ENCODE data around the gene ZFYVE26. TPM values are rescaled to one million over a fixed set of nuclear protein-coding genes. Genes with fewer than 3 reads are reported as not detected.
"Not testable (repeated sequence)": the region's sequence is repeated elsewhere in the genome, so short reads cannot be mapped to it uniquely, and the experiment has no call there.

ZFYVE26 gene
- total and polyA plus RNA-seq, 5 experiments from 2014 or later = 2.7 to 40.5 (median 3.7) TPM

DNA sequence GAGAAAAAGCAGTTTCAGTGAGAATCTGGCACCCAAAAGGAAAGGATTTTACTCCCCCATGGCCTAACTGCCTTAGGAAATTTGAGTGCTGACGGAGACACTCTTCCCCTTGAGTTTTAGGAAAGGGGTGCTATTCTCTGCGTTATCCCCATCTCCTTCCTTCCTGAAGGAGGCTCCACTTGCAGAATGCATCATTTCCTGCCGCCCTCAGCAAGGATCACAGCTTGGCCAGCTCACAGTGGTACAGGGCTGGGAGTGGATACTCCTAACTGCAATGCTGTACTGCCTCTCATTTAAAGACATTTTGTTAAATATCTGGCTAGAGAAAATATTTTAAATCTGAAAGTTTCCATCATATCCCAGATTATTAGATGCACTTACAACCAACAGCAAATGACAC lies 81.7 kb downstream of the ZFYVE26 start:
- H3K4me1 Mint-ChIP-seq = no peaks in the 10 kb centered on the region
- H3K27ac Mint-ChIP-seq = no peak overlapping the region
- no peak for DNase-seq

DNA sequence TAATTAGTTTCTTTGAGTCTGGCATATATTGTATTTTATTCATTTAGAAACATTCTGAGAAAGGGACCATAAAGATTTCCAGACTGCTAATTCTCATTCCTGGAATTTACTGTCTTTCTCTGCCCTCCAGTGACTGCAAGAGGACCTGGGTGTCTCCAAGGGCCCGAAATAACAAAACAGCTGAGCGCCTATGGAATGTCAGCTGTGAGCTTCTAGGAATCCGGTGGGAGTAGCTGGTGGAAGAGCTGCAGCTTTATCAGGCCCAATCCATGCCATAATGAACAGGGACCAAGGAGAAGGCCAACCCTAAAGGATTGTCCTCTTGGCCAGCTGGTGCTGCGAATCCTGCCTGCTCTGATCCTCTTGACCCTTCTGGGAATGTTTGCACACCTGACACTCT lies 82.8 kb downstream of the ZFYVE26 start:
- no peaks in the 10 kb centered on the region for H3K9me3 Mint-ChIP-seq
- peaks cover 0 to 2% (median 0%) of the 10 kb centered on the region in 3 donors for H3K36me3 Mint-ChIP-seq
- peak overlapping the region in 1 of 10 donors; percentile 60 for H3K27ac Mint-ChIP-seq
- no peak for ATAC-seq
- H3K4me3 Mint-ChIP-seq = no peak overlapping the region
- no peak for DNase-seq
- H3K27me3 Mint-ChIP-seq = no peaks in the 10 kb centered on the region
- POLR2A ChIA-PET = no interaction called here
- no peaks in the 10 kb centered on the region for H3K4me1 Mint-ChIP-seq

More for the DNA sequence above, 81.7 kb downstream of the ZFYVE26 start:
- ATAC-seq = no peak
- Mint-ChIP-seq H3K9me3 (no peaks in the 10 kb centered on the region), H3K4me3 (no peak overlapping the region), H3K27me3 (no peaks in the 10 kb centered on the region), H3K36me3 (peaks cover 0 to 2% (median 0%) of the 10 kb centered on the region in 3 donors)
- POLR2A ChIA-PET = no interaction called here

DNA sequence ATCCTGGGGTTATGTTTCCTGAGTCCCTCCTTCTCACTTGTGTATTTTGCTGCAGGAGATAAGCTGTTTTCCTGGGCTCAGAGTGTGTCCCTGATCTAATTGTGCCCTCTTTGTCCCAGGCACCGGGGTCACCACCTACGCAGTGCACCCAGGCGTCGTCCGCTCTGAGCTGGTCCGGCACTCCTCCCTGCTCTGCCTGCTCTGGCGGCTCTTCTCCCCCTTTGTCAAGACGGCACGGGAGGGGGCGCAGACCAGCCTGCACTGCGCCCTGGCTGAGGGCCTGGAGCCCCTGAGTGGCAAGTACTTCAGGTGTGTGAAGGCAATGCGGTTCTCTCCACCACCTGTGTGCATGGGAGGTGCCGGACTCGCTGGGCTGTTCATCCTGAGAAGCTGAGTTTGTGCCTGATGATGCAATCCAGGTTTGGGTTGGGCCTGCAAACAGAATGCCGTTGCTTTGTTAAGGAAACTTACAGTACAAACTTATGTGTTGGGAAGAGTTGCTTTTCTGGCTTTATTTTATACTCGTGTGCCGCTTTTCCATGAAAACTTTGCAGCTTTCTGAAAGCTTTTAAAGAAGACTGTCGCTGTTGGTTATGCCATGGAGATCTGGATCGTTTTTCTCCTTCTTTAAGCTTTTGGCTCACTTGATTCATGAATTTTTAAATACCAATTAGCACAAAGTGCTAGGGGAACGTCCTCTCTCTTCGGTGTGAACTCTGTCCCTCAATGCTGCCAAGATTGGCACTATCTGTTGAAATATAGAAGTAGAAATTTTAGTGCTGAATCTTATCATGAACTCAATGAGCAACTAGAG lies 87.1 kb downstream of the ZFYVE26 start:
- Mint-ChIP-seq H3K4me1 (no peaks in the 10 kb centered on the region), H3K9me3 (peaks cover 0 to 2% (median 0%) of the 10 kb centered on the region in 9 donors), H3K27ac (no peak overlapping the region), H3K36me3 (no peaks in the 10 kb centered on the region), H3K27me3 (peaks cover 4 to 23% (median 18%) of the 10 kb centered on the region in 5 donors), H3K4me3 (no peak overlapping the region)
- POLR2A ChIA-PET = no interaction called here
- DNase-seq (no peak), ATAC-seq (no peak)

DNA sequence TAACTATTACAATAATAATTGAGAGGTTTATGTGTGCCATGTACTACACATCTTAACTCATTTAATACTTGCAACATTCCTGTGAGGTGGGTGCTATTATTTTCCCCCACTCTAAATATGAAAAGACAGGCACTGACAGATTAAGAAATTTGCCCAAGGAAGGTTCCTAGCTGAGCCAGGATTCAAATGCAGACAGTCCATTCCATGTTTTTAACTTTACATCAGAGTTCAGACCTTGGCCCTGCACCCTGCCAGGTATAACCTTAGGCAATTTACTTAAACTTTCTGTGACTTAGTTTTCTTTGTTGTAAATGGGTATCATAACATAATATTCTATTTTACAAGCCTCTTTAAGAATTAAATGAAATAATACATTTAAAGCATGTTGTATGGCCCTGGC lies 88.1 kb downstream of the ZFYVE26 start:
- Mint-ChIP-seq H3K4me3 (no peak overlapping the region), H3K27ac (no peak overlapping the region), H3K4me1 (no peaks in the 10 kb centered on the region), H3K36me3 (no peaks in the 10 kb centered on the region), H3K9me3 (peaks cover 0 to 2% (median 0%) of the 10 kb centered on the region in 9 donors), H3K27me3 (peaks cover 8 to 32% (median 26%) of the 10 kb centered on the region in 5 donors)
- no peak for ATAC-seq
- DNase-seq = no peak
- POLR2A ChIA-PET = no interaction called here

DNA sequence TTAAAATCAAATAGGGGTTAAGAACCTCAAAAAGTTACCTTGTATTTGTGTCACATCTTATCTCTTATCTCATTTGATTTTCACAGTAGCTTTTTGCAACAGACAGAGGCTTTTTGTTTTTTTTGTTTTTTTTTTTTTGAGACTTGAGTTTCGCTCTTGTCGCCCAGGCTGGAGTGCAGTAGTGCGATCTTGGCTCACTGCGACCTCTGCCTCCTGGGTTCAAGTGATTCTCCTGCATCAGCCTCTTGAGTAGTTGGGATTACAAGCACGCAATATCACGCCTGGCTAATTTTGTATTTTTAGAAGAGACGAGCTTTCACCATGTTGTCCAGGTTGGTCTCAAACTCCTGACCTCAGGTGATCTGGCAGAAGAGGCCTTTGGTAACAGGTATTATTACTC lies 89.0 kb downstream of the ZFYVE26 start:
- Mint-ChIP-seq H3K9me3 (peaks cover 0 to 2% (median 0%) of the 10 kb centered on the region in 9 donors), H3K4me1 (peaks cover 0 to 6% (median 6%) of the 10 kb centered on the region in 4 donors), H3K4me3 (no peak overlapping the region), H3K27me3 (peaks cover 13 to 41% (median 33%) of the 10 kb centered on the region in 5 donors), H3K36me3 (no peaks in the 10 kb centered on the region), H3K27ac (no peak overlapping the region)
- POLR2A ChIA-PET = interaction anchor here (0.6 kb wide), 1 partner anchor 67 kb away, joined by 3 read pairs; no protein-coding TSS in a partner anchor
- ATAC-seq = no peak
- no peak for DNase-seq

DNA sequence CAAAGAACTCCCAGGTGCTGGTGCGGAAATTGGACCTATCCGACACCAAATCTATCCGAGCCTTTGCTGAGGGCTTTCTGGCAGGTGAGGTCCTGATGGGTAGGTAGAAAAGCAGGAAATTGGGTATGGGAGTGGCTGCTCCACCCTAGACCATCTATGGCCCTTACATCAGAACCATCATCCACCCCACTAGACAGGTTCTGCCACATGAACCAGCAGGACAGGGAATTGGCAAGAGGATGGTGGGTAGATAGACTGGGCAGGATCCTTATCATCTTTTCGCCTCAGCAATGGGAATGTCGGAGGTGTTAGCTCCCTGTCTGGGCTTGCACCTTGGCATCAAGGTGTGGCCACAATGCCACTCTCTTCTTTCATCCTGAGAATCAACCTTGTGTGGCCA lies 91.2 kb downstream of the ZFYVE26 start:
- Mint-ChIP-seq H3K9me3 (peaks cover 0 to 2% (median 0%) of the 10 kb centered on the region in 9 donors), H3K27ac (no peak overlapping the region), H3K4me3 (no peak overlapping the region), H3K27me3 (peaks cover 24 to 57% (median 49%) of the 10 kb centered on the region in 5 donors), H3K36me3 (no peaks in the 10 kb centered on the region), H3K4me1 (peaks cover 0 to 12% (median 6%) of the 10 kb centered on the region in 4 donors)
- DNase-seq (no peak), ATAC-seq (no peak)
- POLR2A ChIA-PET = no interaction called here

DNA sequence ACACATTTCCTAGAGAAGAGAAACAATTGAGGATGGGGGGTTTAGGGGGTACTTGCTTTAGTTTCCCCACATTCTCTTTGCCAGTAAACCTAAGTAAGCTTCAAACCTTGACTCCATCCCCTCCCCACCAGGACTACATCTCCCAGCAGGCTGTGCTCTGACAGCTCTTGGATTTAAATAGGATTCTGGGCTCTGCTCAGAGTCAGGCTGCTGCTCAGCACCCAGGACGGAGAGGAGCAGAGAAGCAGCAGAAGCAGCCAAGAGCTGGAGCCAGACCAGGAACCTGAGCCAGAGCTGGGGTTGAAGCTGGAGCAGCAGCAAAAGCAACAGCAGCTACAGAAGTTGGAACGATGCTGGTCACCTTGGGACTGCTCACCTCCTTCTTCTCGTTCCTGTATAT lies 94.1 kb downstream of the ZFYVE26 start:
- H3K36me3 Mint-ChIP-seq = no peaks in the 10 kb centered on the region
- ATAC-seq (peak in 1 of 2 donors; percentile 29), DNase-seq (no peak)
- POLR2A ChIA-PET = no interaction called here
- H3K27me3 Mint-ChIP-seq = peaks cover 24 to 59% (median 49%) of the 10 kb centered on the region in 5 donors
- H3K4me3 Mint-ChIP-seq = peak overlapping the region in 1 of 10 donors; percentile 70
- peaks cover 0 to 12% (median 6%) of the 10 kb centered on the region in 4 donors for H3K4me1 Mint-ChIP-seq
- H3K27ac Mint-ChIP-seq = no peak overlapping the region
- H3K9me3 Mint-ChIP-seq = peaks cover 0 to 2% (median 0%) of the 10 kb centered on the region in 9 donors

DNA sequence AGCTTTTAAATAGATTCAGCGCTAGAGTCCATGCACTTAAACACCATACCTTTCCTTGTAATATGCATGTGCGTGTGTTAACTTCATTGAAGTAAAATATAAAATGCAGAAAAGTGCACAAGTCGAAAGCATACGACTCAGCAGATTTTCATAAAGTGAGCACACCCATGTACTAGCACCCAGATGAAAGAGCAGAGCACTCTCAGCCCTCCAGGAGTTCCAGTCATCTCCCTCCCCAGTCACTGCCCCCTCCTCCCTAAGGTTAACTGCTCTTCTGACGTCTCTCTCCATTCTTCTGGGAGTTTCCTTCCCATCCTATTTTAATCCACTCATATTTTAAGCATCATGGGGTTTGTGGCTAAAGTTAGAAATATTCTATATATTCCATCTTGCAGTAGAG lies 94.5 kb downstream of the ZFYVE26 start:
- Mint-ChIP-seq H3K27ac (no peak overlapping the region), H3K9me3 (peaks cover 0 to 2% (median 0%) of the 10 kb centered on the region in 9 donors), H3K36me3 (no peaks in the 10 kb centered on the region), H3K27me3 (peaks cover 24 to 58% (median 49%) of the 10 kb centered on the region in 5 donors), H3K4me3 (no peak overlapping the region), H3K4me1 (peaks cover 0 to 12% (median 6%) of the 10 kb centered on the region in 4 donors)
- DNase-seq = no peak
- POLR2A ChIA-PET = interaction anchor here (1.1 kb wide), 1 partner anchor 27 kb away, joined by 4 read pairs; the partner anchor contains the start of gene RDH11
- no peak for ATAC-seq

DNA sequence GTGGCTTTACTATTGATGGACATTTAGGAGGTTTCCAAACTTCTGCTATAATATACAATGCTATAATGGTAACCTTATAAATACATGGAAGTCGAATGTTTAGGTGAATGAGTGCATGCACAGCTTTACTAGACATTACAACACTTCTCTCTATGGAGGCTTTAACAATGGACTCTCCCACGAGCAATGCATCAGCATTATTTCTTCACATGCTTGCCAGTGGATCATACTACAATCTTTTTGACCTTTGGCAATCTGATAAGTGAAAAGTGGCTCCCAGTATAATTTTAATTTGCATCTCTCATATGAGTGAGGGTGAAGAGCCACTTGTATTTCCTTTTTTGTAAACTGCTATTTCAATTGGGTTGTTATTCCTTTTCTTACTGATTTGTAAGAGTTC lies 96.5 kb downstream of the ZFYVE26 start:
- Mint-ChIP-seq H3K27ac (no peak overlapping the region), H3K36me3 (no peaks in the 10 kb centered on the region), H3K4me3 (no peak overlapping the region), H3K27me3 (peaks cover 22 to 40% (median 35%) of the 10 kb centered on the region in 5 donors), H3K4me1 (peaks cover 0 to 12% (median 6%) of the 10 kb centered on the region in 4 donors), H3K9me3 (peaks cover 0 to 2% (median 0%) of the 10 kb centered on the region in 9 donors)
- no peak for DNase-seq
- POLR2A ChIA-PET = no interaction called here
- no peak for ATAC-seq

DNA sequence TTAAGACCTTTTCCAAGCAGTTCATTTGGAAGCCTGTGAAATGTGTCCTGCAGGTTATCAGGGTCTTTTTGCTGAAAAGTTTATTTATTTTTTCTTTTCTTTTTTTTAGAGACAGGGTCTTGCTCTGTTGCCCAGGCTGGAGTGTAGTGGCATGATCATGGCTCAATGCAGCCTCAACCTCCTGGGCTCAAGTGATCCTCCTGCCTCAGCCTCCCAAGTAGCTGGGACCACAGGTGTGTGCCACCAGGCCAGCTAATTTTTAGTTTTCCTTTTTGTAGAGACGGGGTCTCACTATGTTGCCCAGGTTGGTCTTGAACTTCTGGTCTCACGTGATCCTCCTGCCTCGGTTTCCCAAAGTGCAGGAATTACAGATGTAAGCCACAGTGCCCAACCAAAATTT lies 97.0 kb downstream of the ZFYVE26 start:
- Mint-ChIP-seq H3K4me1 (peaks cover 0 to 12% (median 6%) of the 10 kb centered on the region in 4 donors), H3K27me3 (peaks cover 21 to 38% (median 32%) of the 10 kb centered on the region in 5 donors)
- ATAC-seq, H3K27ac Mint-ChIP-seq, POLR2A ChIA-PET, H3K36me3 Mint-ChIP-seq, DNase-seq, H3K9me3 Mint-ChIP-seq, H3K4me3 Mint-ChIP-seq: not testable (repeated sequence)

DNA sequence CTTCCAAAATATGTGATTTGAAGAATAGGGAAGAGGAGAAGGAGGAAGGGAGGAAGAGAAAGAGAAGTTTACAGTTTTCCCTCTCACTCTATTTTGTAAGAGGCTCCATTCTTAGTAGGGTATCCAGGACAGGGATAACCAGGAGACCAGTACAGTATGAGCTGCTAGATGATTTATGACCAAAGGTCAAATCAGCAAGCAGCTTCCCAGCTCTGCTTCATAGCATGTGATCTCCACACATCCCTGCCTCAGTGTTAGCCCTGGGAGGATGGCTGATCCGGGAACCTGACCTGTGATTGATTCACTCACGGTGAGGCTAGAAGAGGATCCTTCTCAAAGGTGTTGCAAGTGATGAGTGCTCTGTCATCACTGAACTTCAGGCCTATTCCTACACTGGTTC lies 98.1 kb downstream of the ZFYVE26 start:
- H3K4me1 Mint-ChIP-seq = peaks cover 0 to 12% (median 6%) of the 10 kb centered on the region in 4 donors
- POLR2A ChIA-PET = no interaction called here
- peaks cover 16 to 27% (median 24%) of the 10 kb centered on the region in 5 donors for H3K27me3 Mint-ChIP-seq
- peak overlapping the region in 1 of 10 donors; percentile 31 for H3K4me3 Mint-ChIP-seq
- H3K36me3 Mint-ChIP-seq = no peaks in the 10 kb centered on the region
- H3K9me3 Mint-ChIP-seq = no peaks in the 10 kb centered on the region
- ATAC-seq (no peak), DNase-seq (no peak)
- no peak overlapping the region for H3K27ac Mint-ChIP-seq

DNA sequence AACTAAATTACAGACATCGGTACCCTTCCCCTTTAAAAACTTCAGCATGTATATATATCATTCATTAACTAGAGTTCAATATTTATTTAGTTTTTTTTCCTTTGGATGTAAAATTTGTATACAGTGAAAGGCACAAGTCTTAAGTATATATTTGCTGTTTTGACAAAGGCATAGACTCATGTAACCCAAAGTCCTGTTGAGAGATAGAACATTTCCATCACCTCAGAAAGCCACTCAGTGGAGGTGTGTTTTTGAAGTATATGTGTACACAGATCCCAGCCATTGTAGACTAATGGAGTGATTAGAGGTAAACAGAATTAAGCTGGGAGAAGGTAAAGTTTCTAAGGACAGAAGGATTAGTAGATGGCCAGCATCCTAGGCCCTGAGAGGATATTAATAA lies 99.3 kb downstream of the ZFYVE26 start:
- H3K9me3 Mint-ChIP-seq = no peaks in the 10 kb centered on the region
- no peak for ATAC-seq
- peaks cover 0 to 2% (median 0%) of the 10 kb centered on the region in 4 donors for H3K4me1 Mint-ChIP-seq
- H3K36me3 Mint-ChIP-seq = no peaks in the 10 kb centered on the region
- POLR2A ChIA-PET = no interaction called here
- peaks cover 8 to 15% (median 13%) of the 10 kb centered on the region in 5 donors for H3K27me3 Mint-ChIP-seq
- no peak overlapping the region for H3K4me3 Mint-ChIP-seq
- DNase-seq = no peak
- no peak overlapping the region for H3K27ac Mint-ChIP-seq

DNA sequence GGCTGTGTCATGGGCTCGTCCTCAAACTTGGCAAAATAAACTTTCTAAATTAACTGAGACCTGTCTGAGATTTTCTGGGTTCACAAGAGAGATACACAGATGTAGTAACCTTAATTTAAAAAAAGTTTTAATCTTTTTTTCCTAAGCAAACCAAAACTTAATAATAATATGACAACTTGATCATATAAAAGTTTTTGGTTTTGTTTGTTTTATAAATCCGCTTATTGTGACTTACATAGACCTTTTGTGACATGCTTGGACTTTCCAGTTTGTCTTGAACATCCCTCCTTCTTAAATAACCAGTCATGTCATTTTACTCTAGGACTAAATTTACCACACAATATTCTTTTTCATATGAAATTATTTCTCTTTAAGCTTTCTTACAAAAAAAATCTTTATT lies 106.2 kb downstream of the ZFYVE26 start:
- Mint-ChIP-seq H3K36me3 (peaks cover 0 to 11% (median 4%) of the 10 kb centered on the region in 3 donors), H3K4me3 (no peak overlapping the region), H3K4me1 (no peaks in the 10 kb centered on the region), H3K27ac (no peak overlapping the region), H3K9me3 (peaks cover 0 to 23% (median 2%) of the 10 kb centered on the region in 9 donors), H3K27me3 (peaks cover 0 to 5% (median 0%) of the 10 kb centered on the region in 5 donors)
- POLR2A ChIA-PET = no interaction called here
- DNase-seq (no peak), ATAC-seq (no peak)
